GM21576 (cell line): Measurements from ENCODE around the gene ASIC2.

Experiments used
- ATAC-seq: cut with Tn5 transposase; IDR thresholded peaks from one replicate; pipeline ENCODE4 v1.9.1; 2021; ENCODE audit warnings: mild to moderate bottlenecking, moderate library complexity; ENCODE audit not compliant: unreplicated experiment

ASIC2 gene

GRCh38 chr17:33245183-33245582 lies 47.9 kb downstream of the ASIC2 start:
- no peak for ATAC-seq

- no peak for ATAC-seq
Observed at GRCh38 chr17:33243732-33244131, 49.4 kb downstream of the ASIC2 start.

GRCh38 chr17:33242375-33243124 lies 50.5 kb downstream of the ASIC2 start:
- no peak for ATAC-seq

- no peak for ATAC-seq
Observed at GRCh38 chr17:33241390-33241789, 51.7 kb downstream of the ASIC2 start.

GRCh38 chr17:33240362-33240761 lies 52.7 kb downstream of the ASIC2 start:
- ATAC-seq = no peak

- no peak for ATAC-seq
Observed at GRCh38 chr17:33239702-33240101, 53.4 kb downstream of the ASIC2 start.

GRCh38 chr17:33234930-33235685 lies 58.0 kb downstream of the ASIC2 start:
- no peak for ATAC-seq

GRCh38 chr17:33234233-33234632 lies 58.9 kb downstream of the ASIC2 start:
- ATAC-seq = no peak

GRCh38 chr17:33233811-33234177 lies 59.3 kb downstream of the ASIC2 start:
- no peak for ATAC-seq

GRCh38 chr17:33229499-33229898 lies 63.6 kb downstream of the ASIC2 start:
- no peak for ATAC-seq

- no peak for ATAC-seq
Observed at GRCh38 chr17:33229028-33229427, 64.1 kb downstream of the ASIC2 start.

GRCh38 chr17:33228548-33228947 lies 64.5 kb downstream of the ASIC2 start:
- ATAC-seq = no peak

- no peak for ATAC-seq
Observed at GRCh38 chr17:33227911-33228310, 65.2 kb downstream of the ASIC2 start.

GRCh38 chr17:33225994-33226393 lies 67.1 kb downstream of the ASIC2 start:
- ATAC-seq = no peak

- no peak for ATAC-seq
Observed at GRCh38 chr17:33225509-33225908, 67.6 kb downstream of the ASIC2 start.

- no peak for ATAC-seq
Observed at GRCh38 chr17:33220036-33220435, 73.1 kb downstream of the ASIC2 start.

GRCh38 chr17:33218698-33219601 lies 74.1 kb downstream of the ASIC2 start:
- no peak for ATAC-seq

- no peak for ATAC-seq
Observed at GRCh38 chr17:33217891-33218290, 75.2 kb downstream of the ASIC2 start.

GRCh38 chr17:33214996-33215395 lies 78.1 kb downstream of the ASIC2 start:
- no peak for ATAC-seq

GRCh38 chr17:33210285-33210684 lies 82.8 kb downstream of the ASIC2 start:
- ATAC-seq = no peak

- no peak for ATAC-seq
Observed at GRCh38 chr17:33209671-33210070, 83.4 kb downstream of the ASIC2 start.
